ENCODE measurements around the gene HIVEP3.

The HIVEP3 gene

GRCh38 chr1:41816061-41816460 is 102.7 kb downstream of the HIVEP3 start:
- Histone ChIP-seq H3K4me1 (ENCODE audit: insufficient read depth, low read length) (no peaks in the 10 kb centered on the region), H3K9me3 (ENCODE audit: low read length) (no peaks in the 10 kb centered on the region), H2AFZ (ENCODE audit: low read depth, low read length) (no peak overlapping the region), H3K4me3 (ENCODE audit: low read length) (no peak overlapping the region), H3K27me3 (ENCODE audit: insufficient read depth, low read length) (no peaks in the 10 kb centered on the region), H3K36me3 (ENCODE audit: insufficient read depth, low read length) (no peaks in the 10 kb centered on the region)

DNA sequence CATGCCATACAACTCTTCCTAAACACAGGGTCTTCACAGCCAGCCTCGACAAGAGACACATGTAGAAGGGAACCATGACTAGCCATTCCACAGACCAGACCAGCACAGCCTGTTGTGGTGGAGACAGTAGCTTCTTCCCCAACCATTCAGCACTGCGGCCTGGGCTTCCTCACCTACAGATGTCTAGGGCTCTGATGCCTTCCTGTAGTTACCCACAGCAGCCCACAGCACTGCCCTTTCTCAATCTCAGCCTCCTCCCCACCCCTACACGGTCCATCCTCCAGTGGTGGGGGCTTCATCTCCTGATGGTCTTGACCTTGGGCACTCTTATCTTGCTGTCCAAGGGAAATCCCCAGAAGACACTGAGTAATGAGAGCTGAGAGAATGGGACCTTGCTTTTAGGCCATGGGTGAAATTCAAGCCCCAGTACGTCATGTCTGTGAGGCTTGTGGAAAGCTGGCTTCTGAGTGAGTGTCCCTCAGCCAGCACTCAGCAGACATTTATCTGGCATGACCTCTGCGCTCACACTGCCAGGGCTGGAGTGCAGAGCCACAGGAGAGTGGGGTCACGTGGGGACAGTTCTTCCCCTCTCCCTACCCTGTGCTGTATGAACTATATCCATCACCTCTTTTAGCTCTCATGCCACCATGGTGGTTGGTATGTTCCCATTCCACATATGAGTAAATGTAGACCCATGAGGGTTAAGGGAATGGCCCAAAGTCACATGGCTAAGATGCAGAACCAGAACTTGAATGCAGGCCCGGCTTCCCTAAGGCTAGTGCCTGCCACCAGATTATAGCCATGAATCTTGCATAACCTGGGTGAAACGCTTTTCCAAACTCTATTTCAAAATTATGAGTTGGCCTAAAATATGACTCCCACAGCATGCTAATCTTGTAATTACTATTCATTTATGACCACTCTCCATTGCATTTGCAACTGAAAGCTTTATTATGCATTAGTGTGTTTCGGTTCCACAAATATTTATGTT is 104.7 kb downstream of the HIVEP3 start:
- Histone ChIP-seq H2AFZ (ENCODE audit: low read depth, low read length) (no peak overlapping the region), H3K9me3 (ENCODE audit: low read length) (no peaks in the 10 kb centered on the region), H3K4me1 (ENCODE audit: insufficient read depth, low read length) (no peaks in the 10 kb centered on the region), H3K4me3 (ENCODE audit: low read length) (no peak overlapping the region), H3K36me3 (ENCODE audit: insufficient read depth, low read length) (no peaks in the 10 kb centered on the region), H3K27me3 (ENCODE audit: insufficient read depth, low read length) (no peaks in the 10 kb centered on the region)

- no peak overlapping the region for H3K4me3 ChIP-seq (ENCODE audit: low read length)
- no peak overlapping the region for H2AFZ ChIP-seq (ENCODE audit: low read depth, low read length)
- no peaks in the 10 kb centered on the region for H3K4me1 ChIP-seq (ENCODE audit: insufficient read depth, low read length)
- no peaks in the 10 kb centered on the region for H3K9me3 ChIP-seq (ENCODE audit: low read length)
- no peaks in the 10 kb centered on the region for H3K36me3 ChIP-seq (ENCODE audit: insufficient read depth, low read length)
- no peaks in the 10 kb centered on the region for H3K27me3 ChIP-seq (ENCODE audit: insufficient read depth, low read length)
These were observed 105.5 kb downstream of the HIVEP3 start for GRCh38 chr1:41813226-41813625.

GRCh38 chr1:41812453-41812852 is 106.3 kb downstream of the HIVEP3 start:
- H3K4me1 ChIP-seq (ENCODE audit: insufficient read depth, low read length): no peaks in the 10 kb centered on the region
- H3K27me3 ChIP-seq (ENCODE audit: insufficient read depth, low read length): no peaks in the 10 kb centered on the region
- no peaks in the 10 kb centered on the region for H3K9me3 ChIP-seq (ENCODE audit: low read length)
- no peak overlapping the region for H2AFZ ChIP-seq (ENCODE audit: low read depth, low read length)
- H3K4me3 ChIP-seq (ENCODE audit: low read length): no peak overlapping the region
- H3K36me3 ChIP-seq (ENCODE audit: insufficient read depth, low read length): no peaks in the 10 kb centered on the region

DNA sequence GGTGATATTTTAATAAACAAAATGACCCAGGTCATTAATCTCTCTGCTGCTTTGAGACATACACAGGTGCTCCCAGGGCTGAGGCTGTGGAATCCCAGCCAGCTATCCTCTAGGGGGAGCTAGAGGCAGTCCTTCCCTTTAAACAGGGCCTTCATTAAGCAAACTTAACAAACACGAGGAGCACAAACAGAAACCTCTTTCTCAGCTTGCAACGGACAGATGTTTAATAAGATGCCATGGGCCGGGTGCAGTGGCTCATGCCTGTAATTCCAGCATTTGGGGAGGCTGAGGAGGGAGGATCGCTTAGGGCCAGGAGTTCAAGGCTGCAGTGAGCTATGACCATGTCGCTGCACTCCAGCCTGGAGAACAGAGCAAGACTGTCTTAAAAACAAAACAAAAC is 106.7 kb downstream of the HIVEP3 start:
- Histone ChIP-seq H3K4me3 (ENCODE audit: low read length) (no peak overlapping the region), H3K9me3 (ENCODE audit: low read length) (no peaks in the 10 kb centered on the region)

GRCh38 chr1:41811051-41811795 is 107.5 kb downstream of the HIVEP3 start:
- H3K4me1 ChIP-seq (ENCODE audit: insufficient read depth, low read length): no peaks in the 10 kb centered on the region
- H2AFZ ChIP-seq (ENCODE audit: low read depth, low read length): no peak overlapping the region
- H3K4me3 ChIP-seq (ENCODE audit: low read length): no peak overlapping the region
- no peaks in the 10 kb centered on the region for H3K9me3 ChIP-seq (ENCODE audit: low read length)
- no peaks in the 10 kb centered on the region for H3K36me3 ChIP-seq (ENCODE audit: insufficient read depth, low read length)
- H3K27me3 ChIP-seq (ENCODE audit: insufficient read depth, low read length): no peaks in the 10 kb centered on the region

More for the DNA sequence above, 106.7 kb downstream of the HIVEP3 start:
- Histone ChIP-seq H3K27me3 (ENCODE audit: insufficient read depth, low read length) (no peaks in the 10 kb centered on the region), H2AFZ (ENCODE audit: low read depth, low read length) (no peak overlapping the region), H3K36me3 (ENCODE audit: insufficient read depth, low read length) (no peaks in the 10 kb centered on the region), H3K4me1 (ENCODE audit: insufficient read depth, low read length) (no peaks in the 10 kb centered on the region)

DNA sequence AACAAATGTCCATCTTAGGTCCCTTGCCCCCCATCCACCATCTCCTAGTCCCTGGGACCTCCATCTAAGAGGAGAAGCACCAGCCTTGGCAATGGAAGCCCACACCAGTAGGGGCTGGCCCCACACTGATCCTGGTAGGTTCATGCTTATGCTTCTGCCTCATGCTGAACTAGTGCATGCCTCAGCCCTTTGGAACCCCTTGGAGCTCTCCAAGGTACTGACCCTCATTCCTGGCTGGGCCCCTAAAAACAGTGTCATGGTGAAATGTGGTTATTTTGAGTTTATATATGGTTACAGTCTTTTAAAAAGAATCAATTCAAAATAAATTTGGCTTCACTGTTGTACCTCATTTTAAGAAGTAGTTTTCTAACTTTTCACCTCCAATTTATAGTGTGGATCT is 108.3 kb downstream of the HIVEP3 start:
- H3K4me3 ChIP-seq (ENCODE audit: low read length): no peak overlapping the region

DNA sequence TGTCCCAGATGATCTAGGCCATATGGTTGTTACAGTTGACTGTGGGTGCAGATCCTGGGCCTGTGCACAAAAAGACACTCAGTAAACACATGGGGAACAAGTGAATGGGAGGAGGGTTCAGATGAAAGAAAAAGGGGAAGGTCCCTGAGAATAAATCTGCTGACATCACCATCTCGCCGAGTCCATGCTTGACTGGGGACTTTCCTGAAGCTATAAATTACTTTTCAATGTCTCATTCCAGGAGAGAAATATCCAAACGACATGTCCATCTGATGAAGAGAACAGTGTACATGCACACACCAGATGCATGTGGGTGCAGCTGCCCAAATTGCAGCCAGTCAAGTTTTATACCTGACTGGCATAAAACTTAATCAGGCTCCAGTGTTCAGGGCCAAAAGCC is 109.0 kb downstream of the HIVEP3 start:
- Histone ChIP-seq H2AFZ (ENCODE audit: low read depth, low read length) (no peak overlapping the region), H3K4me1 (ENCODE audit: insufficient read depth, low read length) (no peaks in the 10 kb centered on the region), H3K9me3 (ENCODE audit: low read length) (no peaks in the 10 kb centered on the region), H3K4me3 (ENCODE audit: low read length) (no peak overlapping the region), H3K27me3 (ENCODE audit: insufficient read depth, low read length) (no peaks in the 10 kb centered on the region), H3K36me3 (ENCODE audit: insufficient read depth, low read length) (no peaks in the 10 kb centered on the region)

More for the DNA sequence above, 108.3 kb downstream of the HIVEP3 start:
- Histone ChIP-seq H3K4me1 (ENCODE audit: insufficient read depth, low read length) (no peaks in the 10 kb centered on the region), H3K36me3 (ENCODE audit: insufficient read depth, low read length) (no peaks in the 10 kb centered on the region), H3K27me3 (ENCODE audit: insufficient read depth, low read length) (no peaks in the 10 kb centered on the region), H2AFZ (ENCODE audit: low read depth, low read length) (no peak overlapping the region), H3K9me3 (ENCODE audit: low read length) (no peaks in the 10 kb centered on the region)

DNA sequence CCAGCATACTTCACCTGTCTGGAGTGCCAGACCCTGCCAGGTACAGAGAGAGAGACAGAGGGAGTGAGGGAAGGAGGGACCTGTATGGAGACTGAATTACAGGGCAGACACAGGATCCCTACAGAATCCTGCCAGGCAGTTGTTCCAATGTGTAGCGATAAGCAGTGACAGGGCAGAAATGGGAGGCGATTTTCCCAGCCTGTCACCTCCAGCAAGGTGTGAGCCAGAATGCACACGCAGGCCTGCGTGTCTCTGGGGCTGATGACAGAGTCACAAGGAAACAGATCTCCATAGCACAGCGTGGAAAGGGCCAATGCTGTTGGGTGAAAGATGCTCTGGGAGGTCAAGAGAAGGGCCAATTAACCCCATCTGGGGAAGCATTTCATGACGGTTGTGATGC is 111.3 kb downstream of the HIVEP3 start:
- H2AFZ ChIP-seq (ENCODE audit: low read depth, low read length): no peak overlapping the region
- no peaks in the 10 kb centered on the region for H3K36me3 ChIP-seq (ENCODE audit: insufficient read depth, low read length)
- no peaks in the 10 kb centered on the region for H3K9me3 ChIP-seq (ENCODE audit: low read length)
- no peaks in the 10 kb centered on the region for H3K4me1 ChIP-seq (ENCODE audit: insufficient read depth, low read length)
- no peak overlapping the region for H3K4me3 ChIP-seq (ENCODE audit: low read length)
- H3K27me3 ChIP-seq (ENCODE audit: insufficient read depth, low read length): no peaks in the 10 kb centered on the region

- Histone ChIP-seq H3K4me1 (ENCODE audit: insufficient read depth, low read length) (no peaks in the 10 kb centered on the region), H3K27me3 (ENCODE audit: insufficient read depth, low read length) (no peaks in the 10 kb centered on the region), H3K4me3 (ENCODE audit: low read length) (no peak overlapping the region), H2AFZ (ENCODE audit: low read depth, low read length) (no peak overlapping the region), H3K9me3 (ENCODE audit: low read length) (no peaks in the 10 kb centered on the region), H3K36me3 (ENCODE audit: insufficient read depth, low read length) (no peaks in the 10 kb centered on the region)
These were observed 112.1 kb downstream of the HIVEP3 start for GRCh38 chr1:41806472-41807155.

- Histone ChIP-seq H3K4me3 (ENCODE audit: low read length) (no peak overlapping the region), H3K4me1 (ENCODE audit: insufficient read depth, low read length) (no peaks in the 10 kb centered on the region), H3K27me3 (ENCODE audit: insufficient read depth, low read length) (no peaks in the 10 kb centered on the region), H2AFZ (ENCODE audit: low read depth, low read length) (no peak overlapping the region), H3K9me3 (ENCODE audit: low read length) (no peaks in the 10 kb centered on the region), H3K36me3 (ENCODE audit: insufficient read depth, low read length) (no peaks in the 10 kb centered on the region)
These were observed 112.8 kb downstream of the HIVEP3 start for GRCh38 chr1:41805771-41806471.

DNA sequence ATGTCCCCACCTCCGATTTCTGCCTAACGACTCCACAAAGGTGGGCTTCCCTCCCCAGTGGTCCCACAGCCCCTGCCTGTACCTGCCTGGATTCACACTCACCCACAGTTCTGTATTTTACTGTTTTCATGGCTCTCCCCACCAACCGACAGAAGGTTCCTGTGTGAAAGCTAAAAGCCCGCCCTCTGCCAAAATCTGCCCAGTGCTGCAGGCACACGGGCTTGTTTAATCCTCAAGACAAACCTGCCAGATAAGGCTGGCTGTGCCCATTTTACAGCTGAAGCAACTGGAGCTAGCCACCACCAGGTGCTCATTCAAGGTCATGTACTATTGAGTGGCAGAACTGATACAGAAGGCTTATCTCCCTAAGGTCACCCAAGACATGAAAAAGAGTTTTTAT is 114.5 kb downstream of the HIVEP3 start:
- no peak overlapping the region for H3K4me3 ChIP-seq (ENCODE audit: low read length)
- no peaks in the 10 kb centered on the region for H3K4me1 ChIP-seq (ENCODE audit: insufficient read depth, low read length)
- peaks cover 1% of the 10 kb centered on the region for H3K9me3 ChIP-seq (ENCODE audit: low read length)
- H3K36me3 ChIP-seq (ENCODE audit: insufficient read depth, low read length): no peaks in the 10 kb centered on the region
- H2AFZ ChIP-seq (ENCODE audit: low read depth, low read length): no peak overlapping the region
- no peaks in the 10 kb centered on the region for H3K27me3 ChIP-seq (ENCODE audit: insufficient read depth, low read length)
